HCT116 (cell line): ENCODE results near the gene CDK5RAP1. TPM values are rescaled to one million over a fixed set of nuclear protein-coding genes. Genes with fewer than 3 reads are reported as not detected.

Experiments used
- ATAC-seq: fragments of 200-7000 bp; cut with Tn5 transposase; 2 replicates; pipeline ENCODE4 v1.9.1; 2020; ENCODE audit warnings: mild to moderate bottlenecking, moderate library complexity
- BruUV-seq: library from RNA; stranded (reverse); fragments of 400-500 nt; replicated peaks from 2 replicates; lab custom pipeline; 2021; lab: Mats Ljungman, UMichigan
- CTCF ChIA-PET: fragments of 300-600 bp; sonication (Branson Sonifier 250); formaldehyde crosslinking; loops from one replicate; lab custom pipeline; 2021; ENCODE audit warnings: antibody characterized with exemption; lab: Charles Lee
- POLR2A ChIA-PET: fragments of 300-600, 350-600 bp; sonication (Branson Sonifier 250); formaldehyde crosslinking; loops from one replicate; lab custom pipeline; 2021; ENCODE audit warnings: antibody characterized with exemption; lab: Charles Lee
- RAD21 ChIA-PET, 2 experiments: fragments of 300-600 bp; sonication (Branson Sonifier 250); formaldehyde crosslinking; loops; one replicate each; lab custom pipeline; 2023; ENCODE audit warnings: low total read pairs in 2 of 2; ENCODE audit not compliant: uncharacterized antibody in 2 of 2, unreplicated experiment in 2 of 2, low non-redundant PET in 1 of 2; lab: Charles Lee
- DNase-seq: peaks from one replicate; pipeline ENCODE4 v3.0.0-alpha.2; 2010; ENCODE audit warnings: low read depth, low spot score
- H2AFZ ChIP-seq: fragments of 200-600 bp; shearing (Covaris generic), sonication (generic); 2 replicates; pipeline ENCODE4 v1.6.1; 2017; ENCODE audit warnings: low read depth, mixed run types, mixed read lengths, antibody characterized with exemption, low read length; ENCODE audit not compliant: poor library complexity, severe bottlenecking
- H3K27ac ChIP-seq: 2 replicates; pipeline ENCODE4 v1.5.1; 2012; ENCODE audit warnings: low read depth, low read length
- H3K27me3 ChIP-seq: fragments of 200-600 bp; sonication (generic); 2 replicates; pipeline ENCODE4 v1.6.1; 2016; ENCODE audit warnings: mixed run types, low read length, mixed read lengths; ENCODE audit not compliant: insufficient read depth
- H3K36me3 ChIP-seq, 2 experiments: fragments of 200-500 bp in 1 of 2; fragments of 200-600 bp in 1 of 2; sonication (Bioruptor generic) in 1 of 2; sonication (generic) in 1 of 2; 2 replicates each; pipeline versions ENCODE4 v1.5.1 to v1.6.1; 2014 to 2016; ENCODE audit warnings: low read length in 2 of 2, inconsistent platforms in 1 of 2, mixed read lengths in 1 of 2, mixed run types in 1 of 2; ENCODE audit not compliant: insufficient read depth in 2 of 2, control insufficient read depth in 1 of 2
- H3K4me1 ChIP-seq, 2 experiments: fragments of 200-600 bp in 1 of 2; sonication (generic) in 1 of 2; 2 replicates each; pipeline versions ENCODE4 v1.5.1 to v1.6.1; 2012 to 2017; ENCODE audit warnings: low read length in 2 of 2, inconsistent platforms in 1 of 2, mild to moderate bottlenecking in 1 of 2, mixed read lengths in 1 of 2, mixed run types in 1 of 2, moderate library complexity in 1 of 2; ENCODE audit not compliant: insufficient read depth in 2 of 2, control insufficient read depth in 1 of 2
- H3K4me2 ChIP-seq: fragments of 200-600 bp; sonication (generic); 2 replicates; pipeline ENCODE4 v1.6.1; 2017; ENCODE audit warnings: mixed run types, low read length, mixed read lengths
- H3K4me3 ChIP-seq, 2 experiments: fragments of 200-600 bp in 1 of 2; sonication (generic) in 1 of 2; replicated peaks in 1 of 2; 2 replicates each; pipeline ENCODE4 v1.5.1; 2011 to 2016; ENCODE audit warnings: low read length in 2 of 2, control low read depth in 1 of 2, low read depth in 1 of 2, mild to moderate bottlenecking in 1 of 2, mixed read lengths in 1 of 2, mixed run types in 1 of 2
- H3K79me2 ChIP-seq: fragments of 200-600 bp; sonication (generic); 2 replicates; pipeline ENCODE4 v1.6.1; 2017; ENCODE audit warnings: mild to moderate bottlenecking, mixed run types, low read length, moderate library complexity, mixed read lengths; ENCODE audit not compliant: insufficient read depth
- H3K9ac ChIP-seq: fragments of 200-600 bp; sonication (generic); 2 replicates; pipeline ENCODE4 v1.6.1; 2016; ENCODE audit warnings: low read length, mixed read lengths
- H3K9me2 ChIP-seq: fragments of 200-600 bp; sonication (generic), shearing (Covaris generic); 2 replicates; pipeline ENCODE4 v1.6.1; 2017; ENCODE audit warnings: mixed run types, mild to moderate bottlenecking, moderate library complexity; ENCODE audit not compliant: insufficient read depth
- H3K9me3 ChIP-seq, 2 experiments: fragments of 200-500 bp in 1 of 2; fragments of 200-600 bp in 1 of 2; sonication (Bioruptor generic) in 1 of 2; sonication (generic) in 1 of 2; 2 replicates each; pipeline ENCODE4 v1.6.1; 2014 to 2017; ENCODE audit warnings: low read length in 2 of 2, mixed read lengths in 2 of 2, inconsistent platforms in 1 of 2, low read depth in 1 of 2, mild to moderate bottlenecking in 1 of 2, mixed run types in 1 of 2, moderate library complexity in 1 of 2; ENCODE audit not compliant: control insufficient read depth in 1 of 2, insufficient read depth in 1 of 2
- H4K20me1 ChIP-seq: fragments of 200-600 bp; sonication (generic), shearing (Covaris generic); 2 replicates; pipeline ENCODE4 v1.6.1; 2017; ENCODE audit warnings: mixed run types, mild to moderate bottlenecking, moderate library complexity; ENCODE audit not compliant: insufficient read depth
- CBX3 ChIP-seq: IDR thresholded peaks from 2 replicates; pipeline ENCODE4 v1.6.1; 2012; ENCODE audit warnings: low read depth
- CEBPB ChIP-seq: IDR thresholded peaks from 2 replicates; pipeline ENCODE4 v1.6.1; 2012; ENCODE audit warnings: low read depth
- CTCF ChIP-seq, 3 experiments: fragments of 200-600 bp in 1 of 3; sonication (generic) in 1 of 3; IDR thresholded peaks in 2 of 3; conservative IDR thresholded peaks in 1 of 3; 2 replicates each; pipeline ENCODE4 v1.5.1; 2012 to 2017; ENCODE audit warnings: low read depth in 2 of 3, low read length in 2 of 3, antibody characterized with exemption in 1 of 3, borderline replicate concordance in 1 of 3, control low read depth in 1 of 3, mild to moderate bottlenecking in 1 of 3, mixed read lengths in 1 of 3, mixed run types in 1 of 3, moderate library complexity in 1 of 3; ENCODE audit not compliant: insufficient read depth in 1 of 3
- EGR1 ChIP-seq: IDR thresholded peaks from 2 replicates; pipeline ENCODE4 v1.6.1; 2012; ENCODE audit warnings: low read depth
- EZH2 ChIP-seq: fragments of 200-600 bp; sonication (generic); IDR thresholded peaks from 2 replicates; pipeline ENCODE4 v1.6.1; 2017; ENCODE audit warnings: antibody characterized with exemption, mixed run types
- FOSL1 ChIP-seq: IDR thresholded peaks from 2 replicates; pipeline ENCODE4 v1.6.1; 2012; ENCODE audit warnings: low read depth
- POLR2A ChIP-seq: IDR thresholded peaks from 2 replicates; pipeline ENCODE4 v1.7.0; 2011; ENCODE audit warnings: borderline replicate concordance; ENCODE audit not compliant: insufficient read depth, insufficient read length; ENCODE audit errors: extremely low read depth
- POLR2AphosphoS5 ChIP-seq: IDR thresholded peaks from 2 replicates; pipeline ENCODE4 v1.6.1; 2011; ENCODE audit warnings: mild to moderate bottlenecking, low read depth, low read length, moderate library complexity
- RAD21 ChIP-seq: IDR thresholded peaks from 2 replicates; pipeline ENCODE4 v1.6.1; 2012; ENCODE audit warnings: low read depth, mild to moderate bottlenecking
- SIN3A ChIP-seq: IDR thresholded peaks from 2 replicates; pipeline ENCODE4 v1.6.1; 2012; ENCODE audit warnings: low read depth
- TCF7L2 ChIP-seq: IDR thresholded peaks from 2 replicates; pipeline ENCODE4 v1.7.0; 2011; ENCODE audit warnings: borderline replicate concordance, inconsistent platforms; ENCODE audit not compliant: insufficient read depth, insufficient read length; ENCODE audit errors: extremely low read depth
- YY1 ChIP-seq: IDR thresholded peaks from 2 replicates; pipeline ENCODE4 v1.6.1; 2011; ENCODE audit warnings: low read length, low read depth, moderate library complexity, mild to moderate bottlenecking; ENCODE audit not compliant: insufficient replicate concordance; ENCODE audit errors: extremely low read depth
- ZFX ChIP-seq: fragments of 450-650 bp; IDR thresholded peaks from 2 replicates; pipeline ENCODE4 v1.6.1; 2017
- intact Hi-C: fragments of 100-400 bp; cut with micrococcal nuclease; formaldehyde crosslinking; loops from 2 replicates; pipeline ENCODE4 v1.10.0; 2022
- total RNA-seq: library from RNA; stranded (reverse); gene quantifications from one replicate; pipeline ENCODE4 v1.2.1, GENCODE V29; 2021; ENCODE audit not compliant: unreplicated experiment
- TF ChIP-seq, protein P1 (sequence below): IDR thresholded peaks from 2 replicates; pipeline ENCODE4 v1.6.1; 2012; ENCODE audit warnings: low read depth

Gene CDK5RAP1
- total RNA-seq, 1 experiment from 2014 or later, result 41.4 TPM

GRCh38 chr20:33415948-33416347 lies 14.6 kb upstream of the CDK5RAP1 start:
- H3K4me2 ChIP-seq, result peak overlapping the region; percentile 8; the same call in 1 of the 2 replicates
- CTCF ChIA-PET, result interaction anchor here (1.4 kb wide), 1 partner anchor 28 kb away, joined by 3 read pairs; the partner anchor contains the start of gene SNTA1
- no peaks in the 10 kb centered on the region for H4K20me1 ChIP-seq
- intact Hi-C loops, result no loop called here
- no peaks in the 10 kb centered on the region for H3K79me2 ChIP-seq
- H3K9me3 ChIP-seq, result no peaks in the 10 kb centered on the region
- RAD21 ChIA-PET, result no interaction called here
- no peaks in the 10 kb centered on the region for H3K9me2 ChIP-seq
- no peaks in the 10 kb centered on the region; a peak in 1 of 4 replicates for H3K36me3 ChIP-seq
- H3K4me1 ChIP-seq, result peaks cover 6 to 12% of the 10 kb centered on the region in 2 experiments; a peak in 2 of 4 replicates
- H2AFZ ChIP-seq, result no peak overlapping the region
- H3K27me3 ChIP-seq, result no peaks in the 10 kb centered on the region
- no peak overlapping the region for H3K4me3 ChIP-seq
- no TSS peak for BruUV-seq
- no peak for TF ChIP-seq TCF7L2
- no peak for TF ChIP-seq POLR2A
- TF ChIP-seq ZFX, result no peak
- no peak for TF ChIP-seq POLR2AphosphoS5
- no peak for TF ChIP-seq YY1
- no peak for TF ChIP-seq EGR1
- TF ChIP-seq, protein P1, sequence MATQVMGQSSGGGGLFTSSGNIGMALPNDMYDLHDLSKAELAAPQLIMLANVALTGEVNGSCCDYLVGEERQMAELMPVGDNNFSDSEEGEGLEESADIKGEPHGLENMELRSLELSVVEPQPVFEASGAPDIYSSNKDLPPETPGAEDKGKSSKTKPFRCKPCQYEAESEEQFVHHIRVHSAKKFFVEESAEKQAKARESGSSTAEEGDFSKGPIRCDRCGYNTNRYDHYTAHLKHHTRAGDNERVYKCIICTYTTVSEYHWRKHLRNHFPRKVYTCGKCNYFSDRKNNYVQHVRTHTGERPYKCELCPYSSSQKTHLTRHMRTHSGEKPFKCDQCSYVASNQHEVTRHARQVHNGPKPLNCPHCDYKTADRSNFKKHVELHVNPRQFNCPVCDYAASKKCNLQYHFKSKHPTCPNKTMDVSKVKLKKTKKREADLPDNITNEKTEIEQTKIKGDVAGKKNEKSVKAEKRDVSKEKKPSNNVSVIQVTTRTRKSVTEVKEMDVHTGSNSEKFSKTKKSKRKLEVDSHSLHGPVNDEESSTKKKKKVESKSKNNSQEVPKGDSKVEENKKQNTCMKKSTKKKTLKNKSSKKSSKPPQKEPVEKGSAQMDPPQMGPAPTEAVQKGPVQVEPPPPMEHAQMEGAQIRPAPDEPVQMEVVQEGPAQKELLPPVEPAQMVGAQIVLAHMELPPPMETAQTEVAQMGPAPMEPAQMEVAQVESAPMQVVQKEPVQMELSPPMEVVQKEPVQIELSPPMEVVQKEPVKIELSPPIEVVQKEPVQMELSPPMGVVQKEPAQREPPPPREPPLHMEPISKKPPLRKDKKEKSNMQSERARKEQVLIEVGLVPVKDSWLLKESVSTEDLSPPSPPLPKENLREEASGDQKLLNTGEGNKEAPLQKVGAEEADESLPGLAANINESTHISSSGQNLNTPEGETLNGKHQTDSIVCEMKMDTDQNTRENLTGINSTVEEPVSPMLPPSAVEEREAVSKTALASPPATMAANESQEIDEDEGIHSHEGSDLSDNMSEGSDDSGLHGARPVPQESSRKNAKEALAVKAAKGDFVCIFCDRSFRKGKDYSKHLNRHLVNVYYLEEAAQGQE, result no peak
- TF ChIP-seq SIN3A, result no peak
- TF ChIP-seq CTCF (IDR thresholded peaks at IDR 0.05 in 2 of 3, conservative IDR thresholded peaks at IDR 0.05 in 1 of 3; ENCODE audit: borderline replicate concordance in 1 of 3, insufficient read depth in 1 of 3, low read depth in 2 of 3, low read length in 2 of 3), result peak; percentile 46 to 66 (median 54); a peak in 5 of 6 replicates
- TF ChIP-seq EZH2, result no peak
- no peak for TF ChIP-seq FOSL1
- no peak for TF ChIP-seq CBX3
- TF ChIP-seq CEBPB, result no peak
- peak; percentile 65 for TF ChIP-seq RAD21
- POLR2A ChIA-PET, result interaction anchor here (2.0 kb wide), 1 partner anchor 15 kb away, joined by 5 read pairs; the partner anchor contains the start of gene CDK5RAP1
- H3K9ac ChIP-seq, result no peak overlapping the region
- ATAC-seq, result peak; percentile 83
- DNase-seq, result no peak
- no peak overlapping the region for H3K27ac ChIP-seq
